Endodermal cell (in vitro differentiated cells): ENCODE results near the gene MEGF11. TPM values are rescaled to one million over a fixed set of nuclear protein-coding genes. Genes with fewer than 3 reads are reported as not detected.

Experiments
- DNase-seq: peaks from one replicate; pipeline ENCODE4 v3.0.0-alpha.2; 2017
- H3K27ac ChIP-seq: 2 replicates; pipeline ENCODE4 v1.5.1; 2013; ENCODE audit warnings: mild to moderate bottlenecking, low read depth, low read length, moderate library complexity
- H3K27me3 ChIP-seq: 2 replicates; pipeline ENCODE4 v1.6.1; 2013; ENCODE audit warnings: mild to moderate bottlenecking, low read length, moderate library complexity; ENCODE audit not compliant: insufficient read depth, control insufficient read depth, poor library complexity, severe bottlenecking
- H3K36me3 ChIP-seq: 2 replicates; pipeline ENCODE4 v1.7.0; 2013; ENCODE audit warnings: mild to moderate bottlenecking, low read length, moderate library complexity; ENCODE audit not compliant: control insufficient read depth, insufficient read depth
- H3K4me1 ChIP-seq: one replicate; pipeline ENCODE4 v1.7.0; 2013; ENCODE audit warnings: low read length; ENCODE audit not compliant: control insufficient read depth, insufficient read depth
- H3K4me3 ChIP-seq: 2 replicates; pipeline ENCODE4 v1.5.1; 2013; ENCODE audit warnings: mild to moderate bottlenecking, low read length, moderate library complexity
- H3K9ac ChIP-seq: 2 replicates; pipeline ENCODE4 v1.6.1; 2013; ENCODE audit warnings: mild to moderate bottlenecking, low read length, moderate library complexity; ENCODE audit not compliant: poor library complexity, severe bottlenecking; ENCODE audit errors: extremely low read depth
- H3K9me3 ChIP-seq: 2 replicates; pipeline ENCODE4 v1.6.1; 2013; ENCODE audit warnings: mild to moderate bottlenecking, low read length, moderate library complexity; ENCODE audit not compliant: control insufficient read depth
- H3K27ac Mint-ChIP-seq: 2 replicates; pipeline ENCODE4 v1.8.0; 2020; ENCODE audit warnings: mixed read lengths
- H3K27me3 Mint-ChIP-seq: 2 replicates; pipeline ENCODE4 v1.8.0; 2021; ENCODE audit warnings: mild to moderate bottlenecking, mixed read lengths; ENCODE audit not compliant: insufficient read depth
- H3K36me3 Mint-ChIP-seq: 2 replicates; pipeline ENCODE4 v1.8.0; 2020; ENCODE audit warnings: low read depth, mixed read lengths
- H3K4me1 Mint-ChIP-seq: 2 replicates; pipeline ENCODE4 v1.8.0; 2020; ENCODE audit warnings: mixed read lengths
- H3K4me3 Mint-ChIP-seq: 2 replicates; pipeline ENCODE4 v1.8.0; 2020; ENCODE audit warnings: mild to moderate bottlenecking, moderate library complexity, mixed read lengths
- H3K9me3 Mint-ChIP-seq: 2 replicates; pipeline ENCODE4 v1.8.0; 2020; ENCODE audit warnings: mild to moderate bottlenecking, mixed read lengths
- CTCF ChIP-seq: fragments of 200-600 bp; sonication (generic); conservative IDR thresholded peaks from 2 replicates; pipeline ENCODE4 v1.5.0; 2021; ENCODE audit warnings: antibody characterized with exemption, mild to moderate bottlenecking
- WGBS, 2 experiments: methylation state at CpG; one replicate each; pipeline versions ENCODE4 v1.1.5 to v1.1.7; 2013; ENCODE audit warnings: missing lambda C conversion rate in 2 of 2, mixed read lengths in 1 of 2; ENCODE audit not compliant: insufficient coverage in 1 of 2, insufficient read length in 1 of 2; 5-methylcytosine and 5-hydroxymethylcytosine counted together
- total RNA-seq, 2 donors: library from RNA; stranded (reverse); fragmentation: NEBNext Ultra II Directional in 1 of 2; extraction: Animal tissue kit (Norgen Biotek cat#: 25700) in 1 of 2; gene quantifications; 2 replicates in 1 of 2; 3 replicates in 1 of 2; pipeline ENCODE4 v1.2.1, GENCODE V29; 2021

The MEGF11 gene
- total RNA-seq, 2 donors from 2014 or later, result 0.73 to 1.2 TPM

DNA sequence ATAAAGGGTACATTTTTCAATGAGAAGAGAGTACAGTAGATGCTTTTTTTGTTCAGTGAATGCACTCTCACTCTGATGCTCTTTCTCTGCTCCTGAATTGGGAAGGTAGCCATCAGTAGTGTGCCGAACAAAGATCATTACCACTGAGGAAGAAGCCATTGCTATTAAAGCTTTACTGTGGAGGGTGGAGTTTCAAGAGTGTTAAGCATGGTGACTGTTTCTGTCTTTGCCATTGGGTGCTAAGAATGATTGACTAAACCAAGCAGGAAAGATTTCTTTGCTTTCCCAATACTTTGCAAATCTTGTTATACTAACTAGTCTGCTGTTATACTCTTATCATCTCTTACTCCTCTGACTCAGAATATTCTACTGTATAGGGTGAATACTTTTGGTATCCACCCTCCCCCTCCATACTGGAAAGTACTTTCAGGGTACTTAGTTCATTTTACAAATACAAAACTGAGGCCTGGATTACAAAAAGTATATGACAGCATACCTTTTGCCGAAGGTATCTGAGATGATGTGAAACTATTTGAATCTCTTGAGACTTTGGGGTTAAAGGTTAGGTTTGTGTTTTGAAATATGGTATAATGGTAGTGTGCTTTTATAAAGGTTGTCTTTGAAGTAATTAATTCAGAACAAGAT lies 382.5 kb downstream of the MEGF11 start:
- H3K9me3 Mint-ChIP-seq, result no peaks in the 10 kb centered on the region
- no peak overlapping the region for H3K27ac ChIP-seq
- no peak for TF ChIP-seq CTCF

GRCh38 chr15:65869954-65870871 lies 383.3 kb downstream of the MEGF11 start:
- H3K27me3 ChIP-seq, result no peaks in the 10 kb centered on the region
- H3K9me3 Mint-ChIP-seq, result no peaks in the 10 kb centered on the region
- peak; percentile 2 for TF ChIP-seq CTCF
- H3K4me1 Mint-ChIP-seq, result peaks cover 7% of the 10 kb centered on the region
- H3K36me3 Mint-ChIP-seq, result peaks cover 6% of the 10 kb centered on the region
- peak; percentile 77 for DNase-seq
- no peaks in the 10 kb centered on the region for H3K4me1 ChIP-seq
- peak overlapping the region; percentile 99 for H3K27ac Mint-ChIP-seq
- peak overlapping the region; percentile 87 for H3K9ac ChIP-seq
- no peaks in the 10 kb centered on the region for H3K9me3 ChIP-seq
- WGBS, 2 experiments, result 0 to 1% methylated on average over 18 to 39 of the region's 43 CpGs
- H3K27ac ChIP-seq, result peak overlapping the region; percentile 80
- H3K27me3 Mint-ChIP-seq, result no peaks in the 10 kb centered on the region
- H3K36me3 ChIP-seq, result peaks cover under 1% of the 10 kb centered on the region
- H3K4me3 ChIP-seq, result peak overlapping the region; percentile 97
- peak overlapping the region; percentile 100 for H3K4me3 Mint-ChIP-seq

More for the DNA sequence above, 382.5 kb downstream of the MEGF11 start:
- no peaks in the 10 kb centered on the region for H3K9me3 ChIP-seq
- peak overlapping the region; percentile 97 for H3K4me3 ChIP-seq
- H3K36me3 ChIP-seq, result peaks cover 5% of the 10 kb centered on the region
- H3K4me1 ChIP-seq, result no peaks in the 10 kb centered on the region
- H3K27ac Mint-ChIP-seq, result peak overlapping the region; percentile 99
- DNase-seq, result no peak
- peak overlapping the region; percentile 100 for H3K4me3 Mint-ChIP-seq
- WGBS, 2 experiments, result 42 to 45% methylated on average over 2 of the region's 2 CpGs
- H3K27me3 Mint-ChIP-seq, result no peaks in the 10 kb centered on the region
- H3K4me1 Mint-ChIP-seq, result peaks cover 7% of the 10 kb centered on the region
- peaks cover 11% of the 10 kb centered on the region for H3K36me3 Mint-ChIP-seq
- peak overlapping the region; percentile 87 for H3K9ac ChIP-seq
- no peaks in the 10 kb centered on the region for H3K27me3 ChIP-seq

DNA sequence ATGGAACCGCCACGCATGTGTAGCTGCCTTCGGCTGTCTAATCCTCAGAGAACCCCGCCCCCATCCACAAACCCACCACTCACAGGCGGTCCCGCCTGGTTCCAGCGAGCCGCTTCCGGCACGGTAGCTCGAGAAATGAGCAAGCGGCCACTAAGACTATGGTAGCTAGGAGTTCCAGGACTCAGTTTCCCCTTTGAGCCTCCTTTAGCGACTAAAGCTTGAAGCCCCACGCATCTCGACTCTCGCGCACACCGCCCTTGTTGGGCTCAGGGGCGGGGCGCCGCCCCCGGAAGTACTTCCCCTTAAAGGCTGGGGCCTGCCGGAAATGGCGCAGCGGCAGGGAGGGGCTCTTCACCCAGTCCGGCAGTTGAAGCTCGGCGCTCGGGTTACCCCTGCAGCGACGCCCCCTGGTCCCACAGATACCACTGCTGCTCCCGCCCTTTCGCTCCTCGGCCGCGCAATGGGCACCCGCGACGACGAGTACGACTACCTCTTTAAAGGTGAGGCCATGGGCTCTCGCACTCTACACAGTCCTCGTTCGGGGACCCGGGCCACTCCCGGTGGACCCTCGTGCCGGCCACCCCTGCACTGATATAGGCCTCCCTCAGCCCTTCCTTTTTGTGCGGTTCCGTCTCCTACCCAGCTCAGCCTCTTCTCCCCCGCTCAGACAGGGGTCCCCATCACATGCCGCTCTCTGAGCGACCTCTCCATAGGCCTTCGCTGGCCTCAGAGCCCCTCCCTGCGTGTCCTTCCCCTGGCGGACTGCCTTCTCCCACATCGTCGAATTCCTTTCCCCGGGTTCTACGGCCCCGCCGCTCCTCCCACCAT lies 384.2 kb downstream of the MEGF11 start, which contains the start of gene RAB11A:
TSS of gene RAB11A (plus strand) at position 366 of the 828 bp plus-strand sequence. CDS start at position 461, 95 bp downstream.
- H3K36me3 ChIP-seq, result no peaks in the 10 kb centered on the region
- peak within 1 kb of the TSS; percentile 80 for H3K27ac ChIP-seq
- WGBS, 2 experiments, result 0% methylated on average over 23 to 62 of the region's 62 CpGs
- no peaks in the 10 kb centered on the region for H3K9me3 Mint-ChIP-seq
- H3K36me3 Mint-ChIP-seq, result peaks cover 3% of the 10 kb centered on the region
- H3K4me1 Mint-ChIP-seq, result peaks cover 7% of the 10 kb centered on the region
- peak; percentile 97 for DNase-seq
- H3K4me1 ChIP-seq, result no peaks in the 10 kb centered on the region
- H3K4me3 Mint-ChIP-seq, result peak within 1 kb of the TSS; percentile 100
- no peaks in the 10 kb centered on the region for H3K27me3 Mint-ChIP-seq
- H3K9me3 ChIP-seq, result no peaks in the 10 kb centered on the region
- no peaks in the 10 kb centered on the region for H3K27me3 ChIP-seq
- TF ChIP-seq CTCF, result peak; percentile 55
- peak within 1 kb of the TSS; percentile 99 for H3K27ac Mint-ChIP-seq
- peak within 1 kb of the TSS; percentile 87 for H3K9ac ChIP-seq
- peak within 1 kb of the TSS; percentile 97 for H3K4me3 ChIP-seq
